Esophagus muscularis mucosa (tissue), 4 donors: Measurements from ENCODE around the gene WNT5B. TPM values are rescaled to one million over a fixed set of nuclear protein-coding genes. Genes with fewer than 3 reads are reported as not detected.

Experiments
- DNase-seq: peaks from one replicate; pipeline ENCODE4 v3.0.0-alpha.2; 2017; ENCODE audit errors: extremely low spot score
- H3K27ac ChIP-seq, 4 donors: fragments of 200-600 bp; sonication (generic); replicated peaks in 1 of 4; 1 replicate in 3 of 4; 2 replicates in 1 of 4; pipeline ENCODE4 v1.5.1; 2016 to 2019; ENCODE audit warnings: mild to moderate bottlenecking in 1 of 4
- H3K27me3 ChIP-seq, 4 donors: fragments of 200-600 bp; sonication (generic); one replicate each; pipeline versions ENCODE4 v1.5.1 to v1.6.0; 2016 to 2019
- H3K36me3 ChIP-seq, 4 donors: fragments of 200-600 bp; sonication (generic); one replicate each; pipeline ENCODE4 v1.5.1; 2016 to 2019
- H3K4me1 ChIP-seq, 4 donors: fragments of 200-600 bp; sonication (generic); one replicate each; pipeline ENCODE4 v1.5.1; 2016 to 2019
- H3K4me3 ChIP-seq, 4 donors: fragments of 200-600 bp; sonication (generic); 1 replicate in 2 of 4; 2 replicates in 2 of 4; pipeline ENCODE4 v1.5.1; 2016 to 2019; ENCODE audit warnings: mild to moderate bottlenecking in 4 of 4, moderate library complexity in 1 of 4
- H3K9me3 ChIP-seq, 4 donors: fragments of 200-600 bp; sonication (generic); 1 replicate in 3 of 4; 2 replicates in 1 of 4; pipeline ENCODE4 v1.5.1; 2016 to 2019
- EP300 ChIP-seq: sonication (generic); formaldehyde crosslinking; IDR thresholded peaks from one replicate; pipeline ENCODE4 v1.6.1; 2017; ENCODE audit warnings: antibody characterized with exemption
- POLR2A ChIP-seq: fragments of 450-650 bp; IDR thresholded peaks from one replicate; pipeline ENCODE4 v1.6.1; 2017; ENCODE audit warnings: antibody characterized with exemption, moderate library complexity, mild to moderate bottlenecking, low read depth
- POLR2AphosphoS5 ChIP-seq, 2 donors: sonication (generic); formaldehyde crosslinking; IDR thresholded peaks; one replicate each; pipeline ENCODE4 v1.6.1; 2017; ENCODE audit warnings: antibody characterized with exemption in 2 of 2
- WGBS: methylation state at CpG from one replicate; pipeline ENCODE4 v1.1.5; 2018; 5-methylcytosine and 5-hydroxymethylcytosine counted together
- intact Hi-C: fragments of 100-400 bp; cut with DNase I; formaldehyde crosslinking; loops from one replicate; pipeline ENCODE4 v1.15.1; 2023
- total RNA-seq, 4 donors: library from RNA; depleted of rRNA; stranded (reverse); fragments of >200 nt; gene quantifications; one replicate each; pipeline versions ENCODE4 v1.1.0 to v1.2.1, GENCODE V29; 2016
- TF ChIP-seq, protein P1 (sequence below), 3 experiments: fragments of 200-600 bp in 2 of 3; fragments of 450-650 bp in 1 of 3; sonication (generic) in 2 of 3; IDR thresholded peaks; one replicate each; pipeline ENCODE4 v1.5.1; 2017 to 2019; ENCODE audit warnings: antibody characterized with exemption in 3 of 3, mild to moderate bottlenecking in 2 of 3, moderate library complexity in 1 of 3

Gene WNT5B
- total RNA-seq, 4 donors from 2014 or later = 33.5 to 112 (median 53.5) TPM

DNA sequence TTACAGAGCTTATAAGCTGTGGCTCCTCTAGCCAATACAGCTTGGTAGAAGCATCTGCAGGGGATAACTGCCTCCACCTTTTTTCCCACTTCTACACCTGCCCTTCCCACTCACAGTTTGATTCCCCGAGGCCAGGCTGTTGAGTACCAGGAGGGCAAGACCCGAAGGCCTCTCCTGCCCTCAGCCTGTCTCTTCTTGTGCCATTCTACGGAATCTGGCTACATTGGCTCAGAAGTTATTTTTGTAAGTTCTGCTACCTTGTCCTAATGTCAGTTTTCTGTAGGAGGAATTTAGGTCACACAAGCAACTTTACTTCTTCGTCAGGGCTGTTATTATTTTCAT, 46.4 kb upstream of the WNT5B start:
- intact Hi-C loops = loop anchor here (2.0 to 10.0 kb wide), 2 partner anchors 464 to 588 kb away; partner anchors contain the start of gene ERC1
- Histone ChIP-seq H3K27me3 (no peaks in the 10 kb centered on the region), H3K4me1 (peaks cover 5 to 59% (median 57%) of the 10 kb centered on the region in 4 donors), H3K36me3 (peaks cover 0 to 4% (median 0%) of the 10 kb centered on the region in 4 donors), H3K4me3 (no peak overlapping the region), H3K27ac (no peak overlapping the region), H3K9me3 (no peaks in the 10 kb centered on the region)
- TF ChIP-seq, protein P1, sequence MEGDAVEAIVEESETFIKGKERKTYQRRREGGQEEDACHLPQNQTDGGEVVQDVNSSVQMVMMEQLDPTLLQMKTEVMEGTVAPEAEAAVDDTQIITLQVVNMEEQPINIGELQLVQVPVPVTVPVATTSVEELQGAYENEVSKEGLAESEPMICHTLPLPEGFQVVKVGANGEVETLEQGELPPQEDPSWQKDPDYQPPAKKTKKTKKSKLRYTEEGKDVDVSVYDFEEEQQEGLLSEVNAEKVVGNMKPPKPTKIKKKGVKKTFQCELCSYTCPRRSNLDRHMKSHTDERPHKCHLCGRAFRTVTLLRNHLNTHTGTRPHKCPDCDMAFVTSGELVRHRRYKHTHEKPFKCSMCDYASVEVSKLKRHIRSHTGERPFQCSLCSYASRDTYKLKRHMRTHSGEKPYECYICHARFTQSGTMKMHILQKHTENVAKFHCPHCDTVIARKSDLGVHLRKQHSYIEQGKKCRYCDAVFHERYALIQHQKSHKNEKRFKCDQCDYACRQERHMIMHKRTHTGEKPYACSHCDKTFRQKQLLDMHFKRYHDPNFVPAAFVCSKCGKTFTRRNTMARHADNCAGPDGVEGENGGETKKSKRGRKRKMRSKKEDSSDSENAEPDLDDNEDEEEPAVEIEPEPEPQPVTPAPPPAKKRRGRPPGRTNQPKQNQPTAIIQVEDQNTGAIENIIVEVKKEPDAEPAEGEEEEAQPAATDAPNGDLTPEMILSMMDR (IDR thresholded peaks at IDR 0.05) = no peak
- no peak for TF ChIP-seq POLR2AphosphoS5 (IDR thresholded peaks at IDR 0.05)
- no peak for TF ChIP-seq POLR2A
- no peak for TF ChIP-seq EP300
- DNase-seq = no peak
- 89% methylated on average over 4 of the region's 4 CpGs for WGBS

GRCh38 chr12:1583421-1584078, 45.5 kb upstream of the WNT5B start:
- peaks cover 0 to 4% (median 0%) of the 10 kb centered on the region in 4 donors for H3K36me3 ChIP-seq
- H3K4me3 ChIP-seq = peak overlapping the region; percentile 26 to 41 (median 30)
- H3K4me1 ChIP-seq = peaks cover 14 to 67% (median 65%) of the 10 kb centered on the region in 4 donors
- WGBS = 2% methylated on average over 6 of the region's 6 CpGs
- intact Hi-C loops = loop anchor here (2.0 to 10.0 kb wide), 2 partner anchors 465 to 589 kb away; partner anchors contain the start of gene ERC1
- TF ChIP-seq EP300 = no peak
- TF ChIP-seq, protein P1 (IDR thresholded peaks at IDR 0.05) = peak; percentile 87 to 91 (median 88)
- TF ChIP-seq POLR2AphosphoS5 (IDR thresholded peaks at IDR 0.05) = peak in 1 of 2 donors; percentile 39
- no peak for TF ChIP-seq POLR2A
- no peak for DNase-seq
- H3K27ac ChIP-seq = no peak overlapping the region
- H3K9me3 ChIP-seq = no peaks in the 10 kb centered on the region
- H3K27me3 ChIP-seq = no peaks in the 10 kb centered on the region

DNA sequence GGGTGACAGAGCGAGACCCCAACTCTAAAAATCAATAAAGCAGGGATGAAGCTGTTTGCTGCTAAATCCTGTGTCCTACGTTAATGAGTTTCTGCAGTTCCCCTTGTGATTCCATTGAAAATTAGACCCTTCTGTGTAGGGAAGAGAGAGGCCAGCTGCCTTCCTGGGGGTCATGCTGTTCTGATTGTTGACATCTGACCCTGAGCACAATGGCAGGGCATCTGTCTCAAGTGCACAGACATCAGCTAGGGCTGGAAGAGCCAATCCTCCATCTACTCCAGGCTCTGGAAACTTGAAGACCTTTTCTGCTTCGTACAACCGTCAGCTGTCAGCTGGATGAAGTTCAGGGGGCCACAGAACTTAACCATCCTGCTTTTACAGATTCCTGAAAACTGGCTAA, 44.7 kb upstream of the WNT5B start:
- Histone ChIP-seq H3K27ac (no peak overlapping the region), H3K36me3 (peaks cover 0 to 4% (median 0%) of the 10 kb centered on the region in 4 donors), H3K27me3 (no peaks in the 10 kb centered on the region), H3K9me3 (no peaks in the 10 kb centered on the region), H3K4me1 (peaks cover 15 to 73% (median 70%) of the 10 kb centered on the region in 4 donors), H3K4me3 (no peak overlapping the region)
- TF ChIP-seq, protein P1 (IDR thresholded peaks at IDR 0.05) = no peak
- TF ChIP-seq POLR2AphosphoS5 (IDR thresholded peaks at IDR 0.05) (no peak), EP300 (no peak), POLR2A (no peak)
- intact Hi-C loops = loop anchor here (10.0 kb wide), 1 partner anchor 590 kb away; the partner anchor contains the start of gene ERC1
- no peak for DNase-seq
- WGBS = 92% methylated on average over 4 of the region's 4 CpGs

GRCh38 chr12:1587927-1588574, 41.0 kb upstream of the WNT5B start:
- no peak overlapping the region for H3K4me3 ChIP-seq
- H3K36me3 ChIP-seq = peaks cover 0 to 4% (median 0%) of the 10 kb centered on the region in 4 donors
- peaks cover 50 to 92% (median 88%) of the 10 kb centered on the region in 4 donors for H3K4me1 ChIP-seq
- no peak for TF ChIP-seq POLR2A
- TF ChIP-seq, protein P1 (IDR thresholded peaks at IDR 0.05) = no peak
- no peak for TF ChIP-seq EP300
- TF ChIP-seq POLR2AphosphoS5 (IDR thresholded peaks at IDR 0.05) = no peak
- no peaks in the 10 kb centered on the region for H3K27me3 ChIP-seq
- peak overlapping the region; percentile 35 to 71 (median 54) for H3K27ac ChIP-seq
- no peaks in the 10 kb centered on the region for H3K9me3 ChIP-seq
- intact Hi-C loops = loop anchor here (10.0 kb wide), 1 partner anchor 593 kb away; the partner anchor contains the start of gene ERC1
- DNase-seq = no peak
- WGBS = 25% methylated on average over 5 of the region's 5 CpGs
